Measurements from ENCODE around the gene STK32B. TPM values are rescaled to one million over a fixed set of nuclear protein-coding genes. Genes with fewer than 3 reads are reported as not detected.

STK32B gene
- total RNA-seq, 2 experiments from 2014 or later, result not detected

DNA sequence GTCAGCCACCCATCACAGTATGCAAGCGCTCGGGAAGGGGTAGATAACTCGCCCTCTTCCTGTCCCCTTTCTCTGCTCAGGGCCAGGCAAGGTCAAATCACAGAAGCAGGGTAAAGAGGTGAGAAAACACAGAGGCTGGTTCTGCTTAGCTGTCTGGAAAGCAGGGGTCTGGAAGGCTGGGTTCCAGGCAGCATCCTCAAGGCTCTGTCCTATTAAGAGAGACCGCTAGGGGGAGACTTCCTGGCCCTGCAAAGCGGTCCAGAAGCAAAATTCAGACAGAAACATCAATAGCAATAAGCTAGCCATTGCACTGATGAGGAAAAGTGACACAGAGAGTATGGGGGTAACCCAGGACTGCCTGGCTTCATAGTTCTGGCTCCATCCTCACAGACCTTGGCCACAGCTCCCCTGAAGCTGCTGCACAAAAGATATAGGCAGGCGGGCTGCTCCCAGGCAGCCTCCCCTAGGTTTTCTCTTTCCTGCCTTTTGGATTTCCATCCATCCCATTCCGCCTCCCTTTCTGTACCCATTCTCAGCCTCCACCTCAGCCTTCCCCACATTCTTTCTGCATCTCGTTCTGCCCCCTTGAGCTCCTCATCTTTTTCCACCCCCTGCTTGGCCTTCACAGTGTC is 348.6 kb downstream of the STK32B start:
- ChIA-PET POLR2A (no interaction called here), CTCF (interaction anchor here (0.6 to 0.7 kb wide), 2 partner anchors 12 to 413 kb away, joined by 3 to 4 read pairs; no protein-coding TSS in a partner anchor)
- no peaks in the 10 kb centered on the region for H3K9me3 Mint-ChIP-seq (ENCODE audit: low read depth)
- H3K4me3 Mint-ChIP-seq, result no peak overlapping the region
- no peak for DNase-seq
- H3K27ac Mint-ChIP-seq, result no peak overlapping the region
- no peaks in the 10 kb centered on the region for H3K36me3 Mint-ChIP-seq (ENCODE audit: low read depth)
- intact Hi-C loops (cut with DNase I, micrococcal nuclease), result loop anchor here in 1 of 2 experiments (5.0 kb wide), 1 partner anchor 412 kb away; no protein-coding TSS in a partner anchor
- no peak for ATAC-seq
- H3K27me3 Mint-ChIP-seq, result no peaks in the 10 kb centered on the region
- H3K4me1 Mint-ChIP-seq, result no peaks in the 10 kb centered on the region

DNA sequence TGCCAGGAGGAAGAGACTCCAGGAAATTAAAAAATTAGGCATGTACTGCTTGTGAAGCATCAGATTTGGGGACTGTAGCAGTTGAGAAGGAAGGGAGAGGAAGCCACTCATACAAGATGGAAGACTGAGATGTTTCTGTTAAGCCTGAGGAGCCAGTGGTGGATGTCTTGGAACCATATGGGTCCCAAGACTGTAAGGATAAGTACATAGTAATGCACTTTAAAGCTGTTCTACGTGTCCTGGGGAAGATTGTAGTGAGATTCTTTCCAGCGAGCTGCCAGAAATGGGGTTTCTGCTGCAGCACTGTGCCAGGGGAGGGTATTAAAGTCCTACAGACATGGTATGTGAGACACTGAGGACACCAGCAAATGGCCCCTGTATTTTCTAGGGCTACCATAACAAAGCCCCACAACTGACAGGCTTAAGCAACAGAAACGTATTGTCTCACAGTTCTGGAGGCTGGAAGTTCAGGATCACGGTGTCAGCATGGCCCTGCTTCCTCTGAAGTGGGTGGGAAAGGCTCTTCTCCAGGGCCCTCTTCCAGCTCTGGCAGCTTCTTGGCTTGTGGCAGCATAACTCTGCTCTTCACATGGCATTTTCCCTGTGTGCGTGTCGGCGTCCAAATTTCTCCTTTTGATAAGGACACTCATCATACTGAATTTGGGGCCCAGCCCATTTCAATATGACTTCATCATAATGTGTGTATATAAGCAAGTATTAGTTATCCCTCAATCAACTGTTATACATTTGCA is 352.6 kb downstream of the STK32B start:
- intact Hi-C loops (cut with DNase I, micrococcal nuclease), result loop anchor here in 1 of 2 experiments (5.0 kb wide), 1 partner anchor 408 kb away; no protein-coding TSS in a partner anchor
- POLR2A ChIA-PET, result no interaction called here
- ATAC-seq, result no peak

DNA sequence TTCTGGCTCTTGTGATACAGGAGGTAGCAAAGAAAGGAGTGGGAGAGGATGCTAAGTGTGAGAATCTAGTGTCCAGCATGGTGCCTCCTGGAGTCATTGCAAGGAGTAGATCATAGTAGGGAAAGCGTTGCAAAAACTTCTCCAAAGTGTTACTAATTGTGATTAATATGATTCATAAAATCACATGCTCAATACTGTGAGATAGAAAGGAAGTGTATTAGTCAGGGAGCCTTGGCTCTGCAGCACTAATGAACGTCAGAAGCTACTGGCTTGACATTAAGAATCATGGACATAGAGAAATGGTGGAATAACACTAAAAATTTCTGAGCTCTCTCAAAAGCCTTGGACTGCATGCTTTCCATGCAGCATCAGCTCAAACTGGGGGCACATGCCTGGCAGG is 358.0 kb downstream of the STK32B start:
- H3K27ac Mint-ChIP-seq, result no peak overlapping the region
- POLR2A ChIA-PET, result no interaction called here
- no peaks in the 10 kb centered on the region for H3K36me3 Mint-ChIP-seq (ENCODE audit: low read depth)
- H3K9me3 Mint-ChIP-seq (ENCODE audit: low read depth), result peaks cover 12% of the 10 kb centered on the region
- ATAC-seq (no peak), DNase-seq (no peak)
- CTCF ChIA-PET, result interaction anchor here (1.0 kb wide), 1 partner anchor 12 kb away, joined by 3 read pairs; no protein-coding TSS in a partner anchor
- H3K4me3 Mint-ChIP-seq, result no peak overlapping the region
- no peaks in the 10 kb centered on the region for H3K27me3 Mint-ChIP-seq
- no peaks in the 10 kb centered on the region for H3K4me1 Mint-ChIP-seq
- intact Hi-C loops (cut with DNase I, micrococcal nuclease), result no loop called here

More for the DNA sequence above, 352.6 kb downstream of the STK32B start:
- Mint-ChIP-seq H3K27me3 (no peaks in the 10 kb centered on the region), H3K36me3 (ENCODE audit: low read depth) (no peaks in the 10 kb centered on the region), H3K4me1 (no peaks in the 10 kb centered on the region), H3K9me3 (ENCODE audit: low read depth) (peaks cover 12% of the 10 kb centered on the region), H3K4me3 (no peak overlapping the region), H3K27ac (no peak overlapping the region)
- DNase-seq, result no peak
- CTCF ChIA-PET, result no interaction called here

DNA sequence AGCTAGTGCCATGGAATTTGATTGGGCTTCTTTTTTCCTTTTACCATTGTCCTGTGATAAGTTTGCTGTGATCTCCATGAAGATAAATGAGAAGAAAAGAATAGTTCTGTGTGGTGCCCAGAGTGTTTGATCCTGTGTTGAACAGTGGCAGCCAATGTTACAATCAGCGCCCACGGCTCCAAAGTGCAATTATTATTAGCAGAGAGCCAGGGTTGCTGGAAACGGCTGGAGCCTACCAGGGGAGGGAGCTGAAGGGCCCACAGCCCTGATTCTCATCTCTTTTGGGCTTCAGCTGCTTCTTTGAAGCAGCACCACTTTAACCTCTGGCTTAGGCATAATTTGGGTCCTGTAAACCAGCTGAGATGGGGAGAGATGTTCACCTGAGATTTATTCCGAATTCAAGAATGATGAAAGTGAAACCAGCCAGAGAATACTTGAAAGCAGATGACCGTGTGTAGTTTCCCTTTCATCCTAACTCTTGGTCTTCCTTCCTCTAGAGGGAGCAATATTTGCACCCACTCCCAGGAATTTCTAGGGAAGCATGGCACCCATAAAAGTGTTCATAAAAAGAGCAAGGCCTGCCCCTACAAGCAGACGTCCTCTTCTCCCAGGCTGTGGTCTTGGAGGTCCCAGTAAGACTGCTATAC is 358.8 kb downstream of the STK32B start:
- Mint-ChIP-seq H3K9me3 (ENCODE audit: low read depth) (peaks cover 12% of the 10 kb centered on the region), H3K27me3 (no peaks in the 10 kb centered on the region), H3K4me3 (no peak overlapping the region), H3K27ac (no peak overlapping the region), H3K4me1 (no peaks in the 10 kb centered on the region), H3K36me3 (ENCODE audit: low read depth) (no peaks in the 10 kb centered on the region)
- DNase-seq (no peak), ATAC-seq (no peak)
- POLR2A ChIA-PET, result no interaction called here
- CTCF ChIA-PET, result interaction anchor here (1.0 kb wide), 1 partner anchor 12 kb away, joined by 3 read pairs; no protein-coding TSS in a partner anchor
- intact Hi-C loops (cut with DNase I, micrococcal nuclease), result no loop called here

DNA sequence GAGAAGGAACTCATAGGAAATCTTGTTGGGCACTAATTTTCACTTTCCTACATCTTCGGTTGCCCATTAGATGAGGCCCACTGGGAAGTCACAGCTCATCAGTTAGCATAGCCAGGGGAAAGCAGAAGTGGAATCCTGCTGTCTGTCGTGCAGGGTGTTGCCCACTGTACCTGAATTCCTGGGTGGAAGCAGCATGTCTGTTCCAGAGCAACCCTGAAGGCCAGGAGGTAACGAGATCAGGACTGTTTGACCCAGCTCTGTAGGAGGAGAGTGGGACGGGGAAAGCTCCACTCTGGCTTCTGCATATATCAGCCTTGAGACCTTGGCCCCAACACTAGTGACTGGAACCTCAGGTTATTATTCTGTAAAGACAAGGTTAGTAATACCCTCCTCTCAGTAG is 361.0 kb downstream of the STK32B start:
- DNase-seq (no peak), ATAC-seq (no peak)
- Mint-ChIP-seq H3K4me1 (no peaks in the 10 kb centered on the region), H3K9me3 (ENCODE audit: low read depth) (peaks cover 1% of the 10 kb centered on the region), H3K4me3 (no peak overlapping the region), H3K36me3 (ENCODE audit: low read depth) (no peaks in the 10 kb centered on the region), H3K27ac (no peak overlapping the region), H3K27me3 (no peaks in the 10 kb centered on the region)
- ChIA-PET POLR2A (no interaction called here), CTCF (no interaction called here)
- intact Hi-C loops (cut with DNase I, micrococcal nuclease), result no loop called here

DNA sequence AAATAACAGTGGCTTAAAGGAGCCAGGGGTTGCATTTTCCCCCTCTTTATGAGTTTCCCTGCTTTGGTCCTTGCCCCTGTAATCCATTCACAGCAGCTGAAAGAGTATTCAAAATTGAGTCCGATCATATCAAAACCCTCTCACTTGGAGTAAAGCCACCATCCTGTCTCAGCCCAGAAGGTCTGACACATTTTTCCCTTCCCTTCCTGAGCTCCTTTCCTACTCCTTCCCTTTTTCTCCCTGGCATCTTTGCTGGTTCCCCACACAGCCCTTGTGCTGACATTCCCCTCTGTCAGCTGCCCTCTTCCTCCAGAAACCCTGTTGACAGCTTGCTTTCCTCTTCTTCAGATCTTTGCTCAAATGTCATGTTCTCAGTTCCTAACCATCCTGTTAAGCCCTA is 361.5 kb downstream of the STK32B start:
- no peak for ATAC-seq
- Mint-ChIP-seq H3K9me3 (ENCODE audit: low read depth) (peaks cover 5% of the 10 kb centered on the region), H3K36me3 (ENCODE audit: low read depth) (no peaks in the 10 kb centered on the region), H3K4me1 (no peaks in the 10 kb centered on the region), H3K27ac (no peak overlapping the region), H3K4me3 (no peak overlapping the region), H3K27me3 (no peaks in the 10 kb centered on the region)
- POLR2A ChIA-PET, result no interaction called here
- CTCF ChIA-PET, result no interaction called here
- intact Hi-C loops (cut with DNase I, micrococcal nuclease), result no loop called here
- DNase-seq, result no peak

DNA sequence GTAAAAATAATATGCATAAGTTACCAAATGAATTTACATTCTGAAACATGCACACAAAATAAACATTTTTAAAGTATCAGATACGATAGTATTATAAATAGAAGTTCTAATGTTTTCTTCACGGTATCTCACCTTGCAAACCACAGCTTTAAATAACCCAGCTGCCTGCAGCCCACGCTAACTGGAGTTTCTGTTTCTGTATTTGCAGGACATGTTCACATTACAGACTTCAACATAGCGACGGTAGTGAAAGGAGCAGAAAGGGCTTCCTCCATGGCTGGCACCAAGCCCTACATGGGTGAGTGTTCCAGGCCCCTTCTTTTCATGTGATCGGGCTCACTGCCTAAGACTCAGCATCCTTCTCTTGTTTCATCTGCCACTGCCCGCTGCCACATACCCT is 365.4 kb downstream of the STK32B start:
- no peak overlapping the region for H3K4me3 Mint-ChIP-seq

DNA sequence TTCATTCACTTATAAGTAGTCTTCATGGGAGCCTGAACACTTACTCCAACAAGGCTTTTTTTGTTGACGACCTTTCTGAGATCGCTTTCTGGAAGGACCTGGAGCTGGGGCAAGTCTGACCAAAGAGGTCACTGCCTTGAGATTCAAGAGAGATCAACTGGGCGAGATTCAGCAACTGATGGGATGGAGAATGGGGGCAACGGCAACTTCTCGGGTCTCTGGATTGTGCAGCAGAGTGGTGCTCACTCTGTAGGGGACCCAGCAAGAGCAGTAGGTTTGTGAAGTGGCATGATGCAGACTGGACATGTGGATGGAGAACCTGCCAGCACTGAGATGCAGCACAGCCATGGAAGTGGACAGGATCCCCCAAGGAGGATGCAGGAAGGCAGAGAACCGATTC is 369.0 kb downstream of the STK32B start:
- H3K4me1 Mint-ChIP-seq, result no peaks in the 10 kb centered on the region
- DNase-seq (no peak), ATAC-seq (no peak)
- ChIA-PET CTCF (no interaction called here), POLR2A (no interaction called here)
- H3K36me3 Mint-ChIP-seq (ENCODE audit: low read depth), result no peaks in the 10 kb centered on the region
- no peaks in the 10 kb centered on the region for H3K27me3 Mint-ChIP-seq
- intact Hi-C loops (cut with DNase I, micrococcal nuclease), result no loop called here
- H3K27ac Mint-ChIP-seq, result no peak overlapping the region
- H3K4me3 Mint-ChIP-seq, result no peak overlapping the region
- H3K9me3 Mint-ChIP-seq (ENCODE audit: low read depth), result peaks cover 5% of the 10 kb centered on the region

More for the DNA sequence above, 365.4 kb downstream of the STK32B start:
- Mint-ChIP-seq H3K27me3 (no peaks in the 10 kb centered on the region), H3K4me1 (no peaks in the 10 kb centered on the region), H3K27ac (no peak overlapping the region), H3K36me3 (ENCODE audit: low read depth) (no peaks in the 10 kb centered on the region), H3K9me3 (ENCODE audit: low read depth) (peaks cover 5% of the 10 kb centered on the region)
- ATAC-seq, result no peak
- CTCF ChIA-PET, result no interaction called here
- intact Hi-C loops (cut with DNase I, micrococcal nuclease), result no loop called here
- POLR2A ChIA-PET, result no interaction called here
- no peak for DNase-seq

DNA sequence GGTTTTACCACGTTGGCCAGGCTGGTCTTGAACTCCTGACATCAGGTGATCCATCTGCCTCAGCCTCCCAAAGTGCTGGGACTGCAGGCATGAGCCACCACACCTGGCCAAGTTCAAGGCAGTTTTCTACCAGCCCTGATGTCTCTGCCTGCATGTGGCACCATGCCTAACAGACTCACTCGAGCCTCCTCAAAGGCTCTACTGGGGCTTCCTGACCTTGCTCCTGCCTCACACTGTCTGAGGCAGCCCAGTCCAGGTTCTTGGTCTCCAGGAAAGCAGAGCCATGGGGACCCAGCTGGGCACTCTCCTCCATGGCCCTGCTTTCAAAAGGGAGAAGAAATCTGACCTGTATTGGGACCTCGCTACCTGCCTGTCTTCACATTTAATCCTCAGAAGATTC is 370.1 kb downstream of the STK32B start:
- ATAC-seq, result no peak
- no peak overlapping the region for H3K27ac Mint-ChIP-seq
- no peaks in the 10 kb centered on the region for H3K4me1 Mint-ChIP-seq
- CTCF ChIA-PET, result no interaction called here
- peaks cover 5% of the 10 kb centered on the region for H3K9me3 Mint-ChIP-seq (ENCODE audit: low read depth)
- H3K4me3 Mint-ChIP-seq, result no peak overlapping the region
- no peak for DNase-seq
- no peaks in the 10 kb centered on the region for H3K36me3 Mint-ChIP-seq (ENCODE audit: low read depth)
- POLR2A ChIA-PET, result no interaction called here
- intact Hi-C loops (cut with DNase I, micrococcal nuclease), result no loop called here
- H3K27me3 Mint-ChIP-seq, result no peaks in the 10 kb centered on the region

DNA sequence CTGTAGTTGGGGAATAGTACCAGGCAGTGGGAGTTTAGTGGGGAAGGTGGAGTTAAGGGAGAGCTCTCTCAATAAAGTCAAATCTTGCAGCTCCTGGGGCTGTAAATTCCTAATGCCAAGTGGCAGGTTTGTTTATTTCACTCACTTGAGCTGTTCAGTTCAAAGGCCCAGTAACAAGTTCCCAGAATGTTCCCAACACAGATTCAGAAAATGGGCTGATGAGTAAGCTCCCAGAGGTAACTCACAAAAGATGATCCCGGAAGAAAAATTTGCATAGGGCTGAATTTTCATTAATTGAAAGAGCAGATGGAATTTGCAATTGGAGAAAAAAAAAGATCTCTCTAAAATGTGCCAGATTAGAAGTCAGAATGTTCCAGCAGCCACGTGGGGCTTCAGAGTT is 370.9 kb downstream of the STK32B start:
- CTCF ChIA-PET, result no interaction called here
- ATAC-seq, result no peak
- Mint-ChIP-seq H3K27ac (no peak overlapping the region), H3K4me1 (no peaks in the 10 kb centered on the region), H3K27me3 (no peaks in the 10 kb centered on the region), H3K9me3 (ENCODE audit: low read depth) (peaks cover 5% of the 10 kb centered on the region), H3K36me3 (ENCODE audit: low read depth) (no peaks in the 10 kb centered on the region), H3K4me3 (no peak overlapping the region)
- intact Hi-C loops (cut with DNase I, micrococcal nuclease), result no loop called here
- POLR2A ChIA-PET, result no interaction called here
- DNase-seq, result no peak

DNA sequence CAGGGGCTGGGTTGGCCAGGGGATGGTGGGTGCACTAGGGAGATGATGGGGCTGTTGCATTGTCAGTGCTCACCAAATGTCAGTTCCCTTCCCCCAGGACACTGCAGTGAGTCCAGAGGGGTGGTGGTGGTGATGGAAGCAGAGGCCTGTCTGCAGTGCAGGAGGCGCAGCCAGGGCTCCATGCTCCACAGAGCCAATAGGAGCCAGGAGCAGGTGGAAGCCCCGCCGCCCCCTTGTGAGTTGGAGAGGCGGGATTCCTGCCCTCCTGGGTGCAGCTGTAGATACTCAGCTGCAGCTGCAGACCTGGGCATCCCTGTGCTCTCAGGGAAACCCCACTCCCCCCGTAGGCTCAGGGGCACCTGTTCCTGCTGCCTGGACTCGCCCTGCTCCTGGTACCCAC is 372.4 kb downstream of the STK32B start:
- H3K27me3 Mint-ChIP-seq, result peaks cover 2% of the 10 kb centered on the region
- no peaks in the 10 kb centered on the region for H3K4me1 Mint-ChIP-seq
- no peaks in the 10 kb centered on the region for H3K9me3 Mint-ChIP-seq (ENCODE audit: low read depth)
- H3K4me3 Mint-ChIP-seq, result no peak overlapping the region
- ChIA-PET POLR2A (no interaction called here), CTCF (no interaction called here)
- DNase-seq (no peak), ATAC-seq (no peak)
- intact Hi-C loops (cut with DNase I, micrococcal nuclease), result no loop called here
- no peaks in the 10 kb centered on the region for H3K36me3 Mint-ChIP-seq (ENCODE audit: low read depth)
- H3K27ac Mint-ChIP-seq, result no peak overlapping the region

DNA sequence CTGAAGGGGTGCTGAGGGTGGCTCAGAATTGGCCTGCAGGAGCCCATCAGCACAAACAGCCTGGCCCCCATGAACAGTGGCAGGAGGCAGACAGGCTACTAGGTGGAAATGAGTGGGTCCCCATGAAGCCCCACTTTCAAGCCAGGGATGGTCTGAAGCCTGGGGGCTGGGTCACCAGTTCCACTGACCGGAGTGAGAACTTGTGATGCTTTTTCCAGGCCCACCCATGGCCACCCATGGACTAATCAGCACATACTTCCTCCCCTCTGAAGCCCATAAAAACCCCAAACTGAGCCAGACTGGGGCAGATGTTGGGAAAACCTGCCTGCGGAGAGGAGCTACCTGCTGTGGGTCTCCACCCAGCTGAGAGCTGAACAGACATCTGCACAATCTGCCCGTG is 372.9 kb downstream of the STK32B start:
- Mint-ChIP-seq H3K27me3 (peaks cover 2% of the 10 kb centered on the region), H3K27ac (no peak overlapping the region), H3K4me1 (no peaks in the 10 kb centered on the region), H3K9me3 (ENCODE audit: low read depth) (peaks cover 1% of the 10 kb centered on the region), H3K4me3 (no peak overlapping the region), H3K36me3 (ENCODE audit: low read depth) (no peaks in the 10 kb centered on the region)
- ATAC-seq (no peak), DNase-seq (no peak)
- POLR2A ChIA-PET, result no interaction called here
- CTCF ChIA-PET, result interaction anchor here (0.7 kb wide), 1 partner anchor 260 kb away, joined by 3 read pairs; no protein-coding TSS in a partner anchor
- intact Hi-C loops (cut with DNase I, micrococcal nuclease), result no loop called here

Data from activated CD4-positive, alpha-beta T cell treated with anti-CD3 and anti-CD28 coated beads for 36 hours (primary cell).